GM15510 (cell line): Measurements from ENCODE around the gene GGT1.
A peak's percentile ranks its signal among the peaks of the same experiment; 100 is the strongest.
"Not testable (repeated sequence)": the region's sequence is repeated elsewhere in the genome, so short reads cannot be mapped to it uniquely, and the experiment has no call there.

ENCODE experiments used
- POLR2A ChIP-seq: IDR thresholded peaks from 3 replicates; pipeline ENCODE4 v1.6.1; 2011; ENCODE audit warnings: borderline replicate concordance; ENCODE audit not compliant: insufficient read length; ENCODE audit errors: extremely low read depth

The GGT1 gene

DNA sequence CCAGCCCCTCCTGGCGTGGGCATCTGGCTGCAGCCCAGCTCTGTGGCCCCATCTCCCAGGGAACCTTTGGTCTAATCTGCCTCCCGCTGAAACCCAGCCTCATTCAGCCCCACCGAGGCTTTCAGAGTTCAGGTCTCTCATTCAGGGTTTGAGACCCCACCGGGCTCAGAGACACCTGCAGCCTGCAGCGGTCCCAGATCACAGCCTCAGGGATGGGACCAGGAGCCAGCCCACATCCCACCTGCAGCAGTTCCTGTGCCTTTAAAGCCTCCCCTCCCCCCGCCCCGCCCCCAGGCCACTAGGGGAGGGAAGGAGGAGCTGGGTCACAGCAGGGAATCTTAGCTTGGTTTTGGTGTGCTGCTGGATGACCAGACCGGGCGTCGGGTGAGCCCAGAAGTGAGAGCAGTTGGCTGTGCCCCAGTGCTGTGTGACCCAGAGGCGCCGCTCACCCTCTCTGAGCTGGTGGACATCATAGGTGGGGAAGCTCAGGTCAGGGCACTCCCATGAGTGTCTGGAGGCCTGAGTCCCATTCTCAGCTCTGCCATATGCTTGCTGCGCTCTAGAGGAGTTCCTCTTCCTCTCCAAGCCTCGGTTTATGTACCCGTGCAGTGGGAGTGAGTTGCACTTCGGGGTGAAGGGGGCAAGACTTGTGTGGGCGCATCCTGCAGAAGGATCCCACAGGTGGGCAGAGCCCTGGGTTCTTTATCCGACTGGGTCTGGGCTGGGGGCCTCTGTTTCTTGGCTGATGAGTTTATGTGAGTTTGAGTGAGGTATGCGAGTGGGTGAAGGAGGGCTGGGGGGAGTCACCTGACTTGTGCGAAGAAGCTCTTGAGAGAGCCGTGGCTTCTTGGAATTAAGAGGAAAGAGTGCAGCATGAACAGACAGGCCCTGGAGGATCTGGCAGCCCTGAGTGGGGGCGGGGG, at the start of gene GGT1:
Gene GGT1 (plus strand): TSS at position 347 of the 923 bp plus-strand sequence. CDS start 7,889 bp downstream, outside the sequence.
- TF ChIP-seq POLR2A, result not testable (repeated sequence)

DNA sequence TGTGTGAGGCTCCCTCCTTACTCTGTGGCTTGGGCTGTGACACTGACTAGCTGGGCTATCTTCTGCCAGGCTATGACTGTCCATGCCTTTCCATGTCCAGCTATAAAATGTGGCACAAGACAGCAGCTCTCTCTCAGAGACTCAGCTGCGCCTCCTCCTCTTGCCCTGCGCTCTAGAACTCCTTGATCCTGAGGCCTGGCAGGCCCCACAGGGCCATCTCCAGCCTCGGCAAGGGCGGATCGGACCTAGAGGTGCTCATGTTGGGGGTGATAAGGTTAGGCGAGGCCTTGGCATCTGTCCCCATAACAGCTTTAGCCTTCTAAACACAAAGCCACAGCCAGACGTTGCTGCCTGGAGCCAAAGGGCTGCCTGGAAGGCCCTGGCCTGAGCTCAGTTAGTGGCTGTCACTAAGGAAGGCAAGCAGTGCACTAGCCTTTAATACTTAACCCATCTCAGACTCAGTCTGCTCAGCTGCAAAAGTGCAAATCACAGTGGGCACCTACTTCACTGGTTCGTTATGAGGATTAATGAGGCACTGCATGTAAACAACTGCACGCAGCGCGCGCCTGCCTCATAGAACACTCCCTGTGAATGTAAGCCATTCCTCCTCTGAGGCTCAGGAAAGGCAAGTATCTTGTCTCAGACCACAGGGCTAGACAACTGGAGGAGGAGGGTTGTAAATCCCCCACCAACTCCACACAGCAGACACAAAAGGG, 49.2 kb upstream of the GGT1 start:
- TF ChIP-seq POLR2A, result no peak

DNA sequence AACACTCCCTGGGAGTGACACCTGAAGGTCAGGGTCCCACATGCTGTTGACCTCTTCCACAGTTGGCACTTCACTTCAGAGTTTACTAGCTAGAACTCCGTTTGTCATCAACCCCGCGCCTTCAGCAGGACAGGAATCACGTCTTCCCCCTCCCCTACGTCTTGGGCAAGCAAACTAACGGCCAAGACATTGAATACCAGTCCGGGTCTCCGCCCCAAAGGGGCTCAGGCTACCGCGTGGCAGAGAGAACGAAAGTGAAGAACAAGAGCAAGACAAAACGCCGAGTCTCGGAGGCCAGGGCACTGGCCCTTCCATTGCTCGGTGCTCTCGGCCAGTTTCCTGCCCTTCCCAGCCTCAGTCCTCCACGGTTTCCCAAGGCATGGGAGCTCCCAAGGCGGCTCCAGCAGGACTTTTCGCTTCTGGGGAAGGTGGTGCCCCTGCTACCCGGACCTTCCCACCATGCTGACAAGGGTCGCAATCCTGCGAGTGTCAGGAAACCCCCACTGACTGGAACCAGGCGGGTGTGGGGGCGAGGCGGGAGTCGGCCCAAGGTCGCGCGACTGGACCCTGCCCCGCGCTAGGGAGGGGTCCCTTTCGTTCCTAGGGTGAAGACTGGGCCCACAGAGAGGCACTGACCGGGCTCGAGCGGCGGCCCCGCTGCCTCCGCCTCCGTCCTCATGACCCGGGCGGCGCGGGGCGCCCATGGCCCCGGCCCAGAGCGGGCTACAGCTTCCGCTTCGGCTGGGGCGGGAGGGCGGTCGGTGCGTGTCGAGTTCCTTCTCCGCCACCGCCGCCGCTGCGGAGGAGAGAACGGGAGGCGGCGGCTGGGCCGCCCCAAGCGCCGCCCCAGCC, 48.5 kb upstream of the GGT1 start, which contains the start of gene GUCD1:
Gene GUCD1 (minus strand): TSS at position 826 of the 852 bp plus-strand sequence. CDS start 147 bp downstream, at position 679.
- peak; percentile 73 for TF ChIP-seq POLR2A

DNA sequence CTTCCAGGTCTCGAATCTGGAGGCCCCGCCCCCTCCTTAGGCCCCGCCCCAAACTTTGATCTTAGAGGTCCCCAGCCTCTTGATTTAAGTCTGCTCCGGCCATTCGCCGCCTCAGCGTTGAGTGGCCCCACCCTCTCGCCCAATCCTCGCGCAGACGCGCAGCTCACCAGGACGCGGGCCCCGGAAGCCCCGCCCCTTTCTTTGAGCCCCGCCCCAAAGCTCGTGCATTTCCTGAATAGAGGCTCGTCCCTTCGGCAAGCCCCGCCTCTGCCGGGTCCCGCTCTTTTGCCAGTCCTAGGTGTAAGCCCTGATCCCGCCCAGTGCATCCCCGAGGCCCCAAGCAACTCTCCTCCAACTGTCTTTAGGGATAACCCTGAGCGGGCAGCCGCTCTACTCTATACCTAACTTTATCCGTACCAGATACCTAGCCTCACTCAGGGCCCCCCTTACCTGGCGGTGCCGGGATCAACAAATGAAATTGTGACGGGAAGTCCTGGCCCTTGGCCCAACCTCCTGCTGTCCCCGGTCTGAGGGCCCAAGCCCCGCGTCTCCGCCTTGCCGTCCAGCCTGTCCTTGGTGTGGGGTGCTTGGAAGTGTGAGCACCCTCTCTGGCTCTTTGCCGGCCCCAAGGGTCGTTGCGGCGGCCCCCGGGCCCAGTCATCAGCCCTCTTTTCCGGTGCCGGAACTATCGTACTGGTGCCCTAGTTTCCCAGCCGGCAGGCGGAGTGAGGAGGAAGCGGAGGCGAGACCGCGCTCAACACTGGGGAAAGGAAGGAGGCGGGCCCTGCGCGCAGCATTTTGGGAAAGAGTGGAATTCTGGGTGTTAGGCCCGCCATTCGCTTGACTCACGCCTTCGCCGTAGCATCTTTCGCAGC, 47.6 kb upstream of the GGT1 start, which contains the start of gene SNRPD3:
Gene SNRPD3 (plus strand): TSS at position 835 of the 875 bp plus-strand sequence. CDS start 1,676 bp downstream, outside the sequence.
- TF ChIP-seq POLR2A, result peak; percentile 73

DNA sequence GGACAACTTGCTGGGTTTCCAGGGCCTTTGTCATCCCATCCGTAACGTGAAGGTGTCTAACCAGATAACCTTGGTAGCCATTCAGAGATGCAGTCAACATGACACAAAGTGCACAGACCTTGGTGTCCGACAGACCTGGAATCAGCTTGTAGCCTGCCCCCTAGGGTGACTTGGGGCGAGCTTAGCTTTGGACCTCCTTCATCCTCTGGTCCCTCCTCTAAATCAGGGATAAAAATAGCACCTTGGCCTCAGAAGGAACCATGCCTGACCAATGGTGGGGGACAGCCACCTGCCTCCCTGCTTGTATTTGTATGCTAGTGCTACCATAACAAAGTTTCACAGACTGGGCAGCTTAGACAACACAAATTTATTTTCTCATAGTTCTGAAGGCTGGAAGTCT, 43.5 kb upstream of the GGT1 start:
- TF ChIP-seq POLR2A, result no peak

DNA sequence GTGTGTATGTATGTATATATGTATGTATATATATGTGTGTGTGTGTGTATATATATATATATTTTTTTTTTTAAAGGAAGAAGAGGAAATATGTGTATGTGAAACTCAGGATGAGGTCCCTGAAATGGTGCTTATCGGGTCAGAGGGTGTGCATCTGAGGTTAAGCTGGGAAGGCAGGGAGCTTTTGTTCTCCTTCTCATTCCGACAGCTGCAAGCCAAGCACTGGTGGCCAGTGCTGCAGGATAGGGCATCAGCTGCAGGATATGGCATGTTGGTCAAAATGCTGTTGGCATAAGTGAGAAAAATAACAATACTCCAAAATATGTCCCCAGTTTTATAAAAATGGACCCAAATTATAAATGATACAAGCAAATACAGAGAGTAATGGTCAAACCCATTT, 39.7 kb upstream of the GGT1 start:
- no peak for TF ChIP-seq POLR2A

DNA sequence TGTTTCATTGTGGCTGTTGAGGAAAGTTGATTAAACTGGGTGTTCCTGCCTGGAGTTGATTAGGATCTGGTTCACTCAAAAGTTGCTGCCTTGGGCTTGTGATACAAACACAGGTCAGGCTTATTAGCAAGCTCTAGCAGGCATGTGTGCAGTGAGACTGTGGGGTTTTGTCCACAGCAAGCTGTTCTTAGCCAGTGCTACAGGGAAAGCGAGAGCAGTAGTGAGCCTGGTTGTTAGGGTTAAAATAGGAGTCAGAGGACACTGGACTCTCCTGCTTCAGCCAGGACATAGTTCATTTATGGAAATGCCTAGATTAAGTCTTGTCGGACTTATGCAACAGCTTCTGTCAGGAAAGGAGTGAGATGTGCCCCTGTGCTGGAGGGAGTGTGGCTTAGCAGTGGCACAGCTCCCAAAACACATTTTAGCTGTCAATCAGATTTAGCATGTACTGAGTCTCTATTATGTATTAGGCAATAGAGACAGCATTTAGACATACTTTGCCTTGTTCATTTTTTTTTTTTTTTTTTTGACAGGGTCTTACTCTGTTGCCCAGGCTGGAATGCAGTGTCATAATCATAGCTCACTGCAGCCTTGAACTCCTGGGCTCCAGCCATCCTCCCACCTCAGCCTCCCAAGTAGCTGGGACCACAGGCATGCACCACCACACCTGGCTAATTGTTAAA, 38.5 kb upstream of the GGT1 start:
- TF ChIP-seq POLR2A, result no peak

DNA sequence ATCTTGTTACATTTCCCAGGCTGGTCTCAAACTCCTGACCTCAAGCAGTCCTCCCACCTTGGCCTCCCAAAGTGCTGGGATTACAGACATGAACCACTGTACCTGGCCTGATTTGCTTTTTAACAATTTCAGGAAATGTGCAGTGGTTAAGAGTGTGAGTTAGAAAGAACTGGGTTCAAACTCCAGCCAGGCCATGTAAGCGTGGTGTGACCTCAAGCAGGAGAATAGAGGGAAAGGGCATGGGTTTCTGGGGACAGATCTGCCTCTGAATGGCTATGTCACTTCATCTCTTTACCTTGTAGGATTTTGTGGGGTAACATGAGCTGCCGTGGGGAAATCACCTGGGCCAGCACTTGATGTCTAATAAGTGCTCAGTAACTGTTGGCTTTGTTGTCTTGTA, 37.9 kb upstream of the GGT1 start:
- TF ChIP-seq POLR2A, result no peak

DNA sequence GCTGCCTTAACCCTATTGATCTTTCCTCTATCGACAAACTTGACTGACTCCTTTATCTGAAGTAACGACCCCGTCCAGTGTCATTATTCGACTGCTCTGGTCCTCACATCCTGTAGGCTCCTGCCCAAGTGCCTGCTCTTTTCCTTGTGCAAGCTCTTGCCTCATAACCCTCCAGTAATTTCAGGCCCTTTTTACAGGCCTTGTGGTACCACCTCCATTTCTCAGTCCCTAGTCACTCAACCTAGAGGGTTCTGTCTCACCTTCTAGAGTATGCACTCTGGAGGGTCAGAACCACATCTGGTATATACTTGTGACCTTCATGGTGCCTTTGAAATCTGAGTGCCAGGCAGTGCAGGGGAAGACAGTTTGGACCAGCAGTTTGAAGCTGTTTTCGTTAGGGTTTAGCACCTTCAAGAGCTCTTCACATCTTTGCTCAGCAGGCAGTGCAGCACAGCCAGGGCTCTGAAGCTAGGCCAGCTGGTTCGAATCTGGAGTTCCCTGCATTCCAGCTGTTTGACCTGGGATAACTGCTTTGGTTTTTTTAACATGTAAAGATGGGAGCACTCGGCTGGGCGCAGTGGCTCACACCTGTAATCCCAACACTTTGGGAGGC, 36.0 kb upstream of the GGT1 start:
- TF ChIP-seq POLR2A, result no peak

DNA sequence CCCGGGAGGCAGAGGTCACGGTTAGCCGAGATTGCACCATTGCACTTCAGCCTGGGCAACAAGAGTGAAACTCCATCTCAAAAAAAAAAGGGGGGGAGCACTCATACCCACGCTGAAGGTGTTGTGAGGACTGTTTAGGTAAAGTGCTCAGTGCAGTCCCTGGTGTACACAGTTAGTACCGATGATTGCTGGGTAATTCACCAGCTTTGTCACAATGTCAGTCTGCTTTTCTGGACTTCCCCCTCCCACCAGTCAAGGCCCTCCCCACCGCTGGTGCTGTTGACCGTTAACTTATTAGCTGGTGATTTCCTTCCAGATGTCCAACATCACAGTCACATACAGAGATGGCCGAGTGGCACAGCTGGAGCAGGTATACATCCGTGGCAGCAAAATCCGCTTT, 35.3 kb upstream of the GGT1 start:
- TF ChIP-seq POLR2A, result no peak

DNA sequence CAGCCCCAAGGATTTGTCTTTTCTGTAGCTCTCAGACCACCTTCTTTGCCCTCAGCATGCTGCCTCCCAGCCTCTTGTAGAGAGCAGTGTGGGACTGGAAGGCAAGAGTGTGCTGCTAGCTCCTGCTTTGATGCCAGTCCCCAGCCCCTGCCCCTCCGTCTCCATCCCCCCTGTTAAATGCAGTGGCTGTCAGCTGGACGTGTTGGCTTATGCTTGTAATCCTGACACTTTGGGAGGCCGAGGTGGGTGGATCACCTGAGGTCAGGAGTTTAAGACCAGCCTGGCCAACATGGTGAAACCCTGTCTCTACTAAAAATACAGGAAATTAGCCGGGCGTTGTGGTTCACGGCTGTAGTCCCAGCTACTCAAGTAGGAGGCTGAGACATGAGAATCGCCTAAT, 31.7 kb upstream of the GGT1 start:
- TF ChIP-seq POLR2A, result no peak

DNA sequence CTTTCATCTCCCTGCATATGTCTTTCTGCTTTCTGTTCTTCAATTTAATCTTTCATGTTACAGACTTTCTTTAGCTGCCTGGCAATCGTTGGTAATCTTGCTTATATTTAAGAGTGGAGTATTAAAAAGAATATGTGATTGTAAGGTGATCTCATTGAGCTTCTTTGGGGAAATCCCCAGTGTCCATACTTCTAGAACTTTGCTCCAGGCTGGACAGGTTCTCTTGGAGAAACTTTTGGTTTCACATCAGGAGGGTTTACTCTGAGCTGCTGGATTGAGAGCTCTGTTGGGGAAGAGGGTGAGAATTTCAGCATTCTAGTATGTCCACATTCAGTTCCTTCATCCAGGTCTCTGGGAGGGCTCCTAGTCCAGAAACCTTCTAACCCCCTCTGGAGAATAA, 26.2 kb upstream of the GGT1 start:
- TF ChIP-seq POLR2A, result no peak
